Measurements from ENCODE around the gene IRF8. TPM values are rescaled to one million over a fixed set of nuclear protein-coding genes. Genes with fewer than 3 reads are reported as not detected.

IRF8 gene
- total RNA-seq, 2 donors from 2014 or later: 1.8 to 21.2 TPM

- Histone ChIP-seq H3K36me3 (no peaks in the 10 kb centered on the region), H3K4me3 (no peak overlapping the region), H3K27ac (no peak overlapping the region), H3K27me3 (replicated peaks; ENCODE audit: insufficient read depth) (no peaks in the 10 kb centered on the region), H3K9me3 (no peaks in the 10 kb centered on the region), H3K4me1 (replicated peaks) (no peaks in the 10 kb centered on the region)
- no peak for DNase-seq (ENCODE audit: low spot score)
- no peak for TF ChIP-seq POLR2A (IDR thresholded peaks at IDR 0.05)
- no peak for TF ChIP-seq POLR2AphosphoS5 (IDR thresholded peaks at IDR 0.05)
- no peak for TF ChIP-seq CTCF (IDR thresholded peaks at IDR 0.05)
- intact Hi-C loops (cut with DNase I): no loop called here
- WGBS: 13% methylated on average over 2 of the region's 2 CpGs
These were observed 1.6 kb upstream of the IRF8 start for GRCh38 chr16:85897382-85897781.

GRCh38 chr16:85899444-85899843, 482 bp downstream of the IRF8 start:
- 37% methylated on average over 7 of the region's 7 CpGs for WGBS
- no peak for DNase-seq (ENCODE audit: low spot score)

GRCh38 chr16:85900027-85900792, 1.2 kb downstream of the IRF8 start:
- DNase-seq (ENCODE audit: low spot score): no peak
- no peaks in the 10 kb centered on the region for H3K4me1 ChIP-seq (replicated peaks)
- no peaks in the 10 kb centered on the region for H3K9me3 ChIP-seq
- H3K4me3 ChIP-seq: no peak overlapping the region
- H3K27me3 ChIP-seq (replicated peaks; ENCODE audit: insufficient read depth): no peaks in the 10 kb centered on the region
- no peak overlapping the region for H3K27ac ChIP-seq
- 86% methylated on average over 17 of the region's 17 CpGs for WGBS
- TF ChIP-seq POLR2AphosphoS5 (IDR thresholded peaks at IDR 0.05) (no peak), CTCF (IDR thresholded peaks at IDR 0.05) (no peak)
- no peaks in the 10 kb centered on the region for H3K36me3 ChIP-seq
- intact Hi-C loops (cut with DNase I): no loop called here

More at GRCh38 chr16:85899444-85899843, 482 bp downstream of the IRF8 start:
- Histone ChIP-seq H3K4me1 (replicated peaks) (no peaks in the 10 kb centered on the region), H3K27ac (no peak overlapping the region), H3K36me3 (no peaks in the 10 kb centered on the region), H3K27me3 (replicated peaks; ENCODE audit: insufficient read depth) (no peaks in the 10 kb centered on the region), H3K9me3 (no peaks in the 10 kb centered on the region), H3K4me3 (peak overlapping the region; percentile 27 to 41)
- TF ChIP-seq POLR2A (IDR thresholded peaks at IDR 0.05) (no peak), POLR2AphosphoS5 (IDR thresholded peaks at IDR 0.05) (no peak)
- intact Hi-C loops (cut with DNase I): no loop called here

- no peak overlapping the region for H3K4me3 ChIP-seq
- TF ChIP-seq POLR2AphosphoS5 (IDR thresholded peaks at IDR 0.05): no peak
- TF ChIP-seq POLR2A (IDR thresholded peaks at IDR 0.05): no peak
- TF ChIP-seq CTCF (IDR thresholded peaks at IDR 0.05): no peak
- H3K4me1 ChIP-seq (replicated peaks): no peaks in the 10 kb centered on the region
- no peaks in the 10 kb centered on the region for H3K36me3 ChIP-seq
- 95% methylated on average over 4 of the region's 4 CpGs for WGBS
- H3K9me3 ChIP-seq: no peaks in the 10 kb centered on the region
- DNase-seq (ENCODE audit: low spot score): no peak
- H3K27ac ChIP-seq: no peak overlapping the region
- intact Hi-C loops (cut with DNase I): no loop called here
- H3K27me3 ChIP-seq (replicated peaks; ENCODE audit: insufficient read depth): no peaks in the 10 kb centered on the region
These were observed 2.1 kb downstream of the IRF8 start for GRCh38 chr16:85901110-85901509.

- no peaks in the 10 kb centered on the region for H3K9me3 ChIP-seq
These were observed 2.9 kb downstream of the IRF8 start for GRCh38 chr16:85901773-85902365.

More at GRCh38 chr16:85901773-85902365, 2.9 kb downstream of the IRF8 start:
- H3K4me3 ChIP-seq: no peak overlapping the region
- no peaks in the 10 kb centered on the region for H3K36me3 ChIP-seq
- no peak overlapping the region for H3K27ac ChIP-seq
- 53% methylated on average over 7 of the region's 7 CpGs for WGBS
- H3K4me1 ChIP-seq (replicated peaks): no peaks in the 10 kb centered on the region
- TF ChIP-seq CTCF (IDR thresholded peaks at IDR 0.05) (no peak), POLR2A (IDR thresholded peaks at IDR 0.05) (no peak), POLR2AphosphoS5 (IDR thresholded peaks at IDR 0.05) (no peak)
- DNase-seq (ENCODE audit: low spot score): no peak
- intact Hi-C loops (cut with DNase I): no loop called here
- H3K27me3 ChIP-seq (replicated peaks; ENCODE audit: insufficient read depth): no peaks in the 10 kb centered on the region
